A673 (cell line): ENCODE results near the gene CDK19.

ENCODE experiments used
- EZH2 ChIP-seq: fragments of 200-600 bp; sonication (generic); IDR thresholded peaks from 2 replicates; pipeline ENCODE4 v1.6.1; 2017; ENCODE audit warnings: borderline replicate concordance, low read depth, mild to moderate bottlenecking, mixed read lengths, antibody characterized with exemption, low read length; ENCODE audit not compliant: poor library complexity, severe bottlenecking
- TF ChIP-seq, protein P1 (sequence below): fragments of 300-800, 200-600 bp; sonication (generic); conservative IDR thresholded peaks from 2 replicates; pipeline ENCODE4 v1.5.1; 2017; ENCODE audit warnings: low read depth, mild to moderate bottlenecking, antibody characterized with exemption, low read length, moderate library complexity, mixed read lengths

DNA sequence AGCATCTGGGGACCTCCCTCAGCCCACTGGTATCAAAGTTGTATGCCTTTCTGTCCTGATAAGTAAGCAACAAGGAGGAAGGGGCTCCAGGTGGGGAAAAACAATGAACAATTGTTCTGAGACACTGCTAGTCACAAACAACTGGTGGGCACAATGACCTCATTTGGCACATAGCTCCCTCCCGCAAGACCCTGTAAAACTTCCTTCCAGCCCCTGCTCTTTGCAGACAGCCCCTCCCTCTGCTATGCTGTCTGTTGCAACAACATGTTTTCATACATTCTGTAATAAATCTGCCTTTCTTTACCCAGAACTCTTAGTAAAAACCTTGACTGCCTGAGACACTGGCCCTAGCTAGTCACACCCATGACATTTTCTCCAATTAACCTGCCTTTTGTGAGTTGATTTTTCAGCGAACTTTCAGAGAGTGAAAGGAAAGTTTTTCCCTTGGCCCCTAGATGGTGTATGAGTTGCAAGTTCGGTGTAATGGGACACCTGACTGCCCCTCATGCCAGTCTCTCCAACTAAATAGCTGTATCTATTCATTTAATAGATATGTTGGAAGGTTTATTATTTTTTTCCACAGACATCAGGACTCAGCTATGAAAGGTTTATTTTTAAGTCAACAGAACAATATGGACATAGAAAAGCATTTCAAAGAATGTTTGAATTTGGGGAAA lies 196.5 kb downstream of the CDK19 start:
- TF ChIP-seq, protein P1, sequence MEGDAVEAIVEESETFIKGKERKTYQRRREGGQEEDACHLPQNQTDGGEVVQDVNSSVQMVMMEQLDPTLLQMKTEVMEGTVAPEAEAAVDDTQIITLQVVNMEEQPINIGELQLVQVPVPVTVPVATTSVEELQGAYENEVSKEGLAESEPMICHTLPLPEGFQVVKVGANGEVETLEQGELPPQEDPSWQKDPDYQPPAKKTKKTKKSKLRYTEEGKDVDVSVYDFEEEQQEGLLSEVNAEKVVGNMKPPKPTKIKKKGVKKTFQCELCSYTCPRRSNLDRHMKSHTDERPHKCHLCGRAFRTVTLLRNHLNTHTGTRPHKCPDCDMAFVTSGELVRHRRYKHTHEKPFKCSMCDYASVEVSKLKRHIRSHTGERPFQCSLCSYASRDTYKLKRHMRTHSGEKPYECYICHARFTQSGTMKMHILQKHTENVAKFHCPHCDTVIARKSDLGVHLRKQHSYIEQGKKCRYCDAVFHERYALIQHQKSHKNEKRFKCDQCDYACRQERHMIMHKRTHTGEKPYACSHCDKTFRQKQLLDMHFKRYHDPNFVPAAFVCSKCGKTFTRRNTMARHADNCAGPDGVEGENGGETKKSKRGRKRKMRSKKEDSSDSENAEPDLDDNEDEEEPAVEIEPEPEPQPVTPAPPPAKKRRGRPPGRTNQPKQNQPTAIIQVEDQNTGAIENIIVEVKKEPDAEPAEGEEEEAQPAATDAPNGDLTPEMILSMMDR = 0 out of 2 replicates have a peak, but pooled peaks have one; percentile 32
- TF ChIP-seq EZH2 = no peak
